K562 (cell line): ENCODE results near the gene GAL3ST2. TPM values are rescaled to one million over a fixed set of nuclear protein-coding genes. Genes with fewer than 3 reads are reported as not detected.

ENCODE experiments used
- ADNP ChIP-seq: fragments of 200-800 bp; sonication (Bioruptor generic); IDR thresholded peaks from 2 replicates; pipeline ENCODE4 v1.6.1; 2016; ENCODE audit warnings: missing genetic modification characterization, missing compliant biosample characterization
- ATF1 ChIP-seq, 2 experiments: fragments of 450-650 bp in 1 of 2; IDR thresholded peaks; 2 replicates each; pipeline ENCODE4 v1.6.1; 2016; ENCODE audit warnings: missing compliant biosample characterization in 1 of 2, missing genetic modification characterization in 1 of 2
- BACH1 ChIP-seq: fragments of 200-800 bp; sonication (Bioruptor generic); IDR thresholded peaks from 2 replicates; pipeline ENCODE4 v1.6.1; 2016; ENCODE audit warnings: missing genetic modification characterization, missing compliant biosample characterization
- BCLAF1 ChIP-seq, 2 experiments: fragments of 450-650 bp in 1 of 2; IDR thresholded peaks; 2 replicates each; pipeline ENCODE4 v1.6.1; 2011 to 2017; ENCODE audit warnings: low read depth in 2 of 2, antibody characterized with exemption in 1 of 2, borderline replicate concordance in 1 of 2, low read length in 1 of 2, mild to moderate bottlenecking in 1 of 2, mixed read lengths in 1 of 2; ENCODE audit not compliant: control insufficient read depth in 1 of 2
- BMI1 ChIP-seq: fragments of 150-350 bp; IDR thresholded peaks from 2 replicates; pipeline ENCODE4 v1.6.1; 2014; ENCODE audit warnings: low read length
- CREB1 ChIP-seq, 2 experiments: sonication (generic) in 1 of 2; formaldehyde crosslinking in 1 of 2; IDR thresholded peaks; 2 replicates each; pipeline versions ENCODE4 v1.6.1 to v1.8.0; 2012 to 2022; ENCODE audit warnings: inconsistent platforms in 1 of 2, mild to moderate bottlenecking in 1 of 2, missing genetic modification reagents in 1 of 2, moderate library complexity in 1 of 2
- DPF2 ChIP-seq: fragments of 450-650 bp; IDR thresholded peaks from 2 replicates; pipeline ENCODE4 v1.6.1; 2016
- E2F4 ChIP-seq: sonication (generic); formaldehyde crosslinking; IDR thresholded peaks from 2 replicates; pipeline ENCODE4 v1.8.0; 2022; ENCODE audit warnings: mild to moderate bottlenecking, low read depth, missing genetic modification reagents
- FOXA3 ChIP-seq, 2 experiments: fragments of 450-650 bp in 1 of 2; sonication (generic) in 1 of 2; formaldehyde crosslinking; IDR thresholded peaks in 1 of 2; conservative IDR thresholded peaks in 1 of 2; 2 replicates each; pipeline versions ENCODE4 v1.4.0 to v1.8.0; 2020 to 2022; ENCODE audit warnings: mild to moderate bottlenecking in 2 of 2, missing genetic modification reagents in 1 of 2
- FOXO4 ChIP-seq: fragments of 450-650 bp; formaldehyde crosslinking; IDR thresholded peaks from 2 replicates; pipeline ENCODE4 v1.4.0; 2020; ENCODE audit warnings: mild to moderate bottlenecking, moderate library complexity
- GATAD2A ChIP-seq: fragments of 450-650 bp; IDR thresholded peaks from 2 replicates; pipeline ENCODE4 v1.6.1; 2017
- HES1 ChIP-seq: fragments of 450-650 bp; IDR thresholded peaks from 2 replicates; pipeline ENCODE4 v1.6.1; 2016; ENCODE audit warnings: low read depth, mild to moderate bottlenecking, moderate library complexity
- KHSRP ChIP-seq: fragments of 450-650 bp; IDR thresholded peaks from 2 replicates; pipeline ENCODE4 v1.6.1; 2017
- MAFK ChIP-seq: IDR thresholded peaks from 2 replicates; pipeline ENCODE4 v1.6.1; 2011; ENCODE audit warnings: low read length, improper control_type of control experiment
- MTA3 ChIP-seq: fragments of 450-650 bp; formaldehyde crosslinking; IDR thresholded peaks from 2 replicates; pipeline ENCODE4 v1.6.1; 2017; ENCODE audit warnings: mild to moderate bottlenecking, borderline replicate concordance
- NCOR1 ChIP-seq: fragments of 450-650 bp; IDR thresholded peaks from 2 replicates; pipeline ENCODE4 v1.6.1; 2016; ENCODE audit warnings: mild to moderate bottlenecking, moderate library complexity
- NFE2 ChIP-seq: IDR thresholded peaks from 2 replicates; pipeline ENCODE4 v1.6.1; 2014; ENCODE audit warnings: antibody characterized with exemption, low read depth
- PRPF4 ChIP-seq: fragments of 200-400 bp; formaldehyde crosslinking; IDR thresholded peaks from one replicate; pipeline ENCODE4 v1.6.1; 2017; ENCODE audit warnings: low read length, low read depth, mild to moderate bottlenecking; ENCODE audit not compliant: insufficient read depth, poor library complexity, severe bottlenecking
- RFX7 ChIP-seq: fragments of 250-450 bp; sonication (Bioruptor Pico); IDR thresholded peaks from 2 replicates; pipeline ENCODE4 v1.5.1; 2021; ENCODE audit warnings: mild to moderate bottlenecking
- SFPQ ChIP-seq: fragments of 200-400 bp; formaldehyde crosslinking; IDR thresholded peaks from 2 replicates; pipeline ENCODE4 v1.6.1; 2017; ENCODE audit warnings: mild to moderate bottlenecking, low read depth, low read length, moderate library complexity
- SOX6 ChIP-seq: fragments of 450-650 bp; IDR thresholded peaks from 2 replicates; pipeline ENCODE4 v1.6.1; 2014; ENCODE audit warnings: mild to moderate bottlenecking
- polyA plus RNA-seq, 8 experiments: library from polyadenylated mRNA; depleted of rRNA in 4 of 8; stranded (reverse) in 5 of 8; unstranded in 3 of 8; fragments of >200 nt; fragmentation: Nextera tagmentation in 2 of 8; fragmentation: Illumina TruSeq in 1 of 8; extraction: Ambion mirVana in 2 of 8; extraction: Trizol in 1 of 8; gene quantifications; 2 replicates each; pipeline versions ENCODE4 v1.2.1 to v1.2.3, GENCODE V29; 2011 to 2014; ENCODE audit warnings: inconsistent platforms in 1 of 8, missing spikeins in 1 of 8
- total RNA-seq, 7 experiments: library from RNA; depleted of rRNA in 6 of 7; stranded (reverse); fragments of >200 nt in 6 of 7; fragmentation: Illumina TruSeq in 2 of 7; extraction: Trizol in 2 of 7; gene quantifications; 2 replicates each; pipeline versions ENCODE4 v1.2.1 to v1.2.3, GENCODE V29; 2011 to 2021; ENCODE audit warnings: low replicate concordance in 1 of 7

Gene GAL3ST2
- total and polyA plus RNA-seq, 9 of the 15 experiments (the other 6 are each of a cell fraction or from before 2014, with no cell fraction given) = 0.42 TPM; not detected in 8

- TF ChIP-seq E2F4 (CRISPR knock-in tag) = no peak
- TF ChIP-seq BACH1 = peak; percentile 83; the same call in 1 of the 2 replicates
- peak; percentile 49; the same call in 1 of the 2 replicates for TF ChIP-seq SOX6
- no peak for TF ChIP-seq SFPQ
- no peak for TF ChIP-seq FOXO4 (CRISPR knock-in tag)
- TF ChIP-seq NFE2 = peak; percentile 96
- no peak for TF ChIP-seq FOXA3 (CRISPR knock-in tag; conservative IDR thresholded peaks at IDR 0.05 in 1 of 2, IDR thresholded peaks at IDR 0.05 in 1 of 2)
- no peak for TF ChIP-seq HES1
- no peak for TF ChIP-seq KHSRP
- TF ChIP-seq RFX7 (CRISPR knock-in tag) = no peak
- TF ChIP-seq NCOR1 = no peak
- TF ChIP-seq DPF2 = peak; percentile 46; the same call in 1 of the 2 replicates
- no peak for TF ChIP-seq ATF1 (CRISPR knock-in tag; IDR thresholded peaks at IDR 0.05)
- TF ChIP-seq ATF1 (tag; IDR thresholded peaks at IDR 0.05) = no peak
- no peak for TF ChIP-seq BCLAF1 (IDR thresholded peaks at IDR 0.05; ENCODE audit: borderline replicate concordance in 1 of 2, control insufficient read depth in 1 of 2, low read depth in 2 of 2, low read length in 1 of 2)
- TF ChIP-seq ADNP (tag) = no peak
- no peak for TF ChIP-seq BMI1
- TF ChIP-seq MAFK = peak; percentile 96
- TF ChIP-seq MTA3 = 0 out of 2 replicates have a peak, but pooled peaks have one; percentile 17
- TF ChIP-seq PRPF4 = no peak
- no peak for TF ChIP-seq GATAD2A
- TF ChIP-seq CREB1 (IDR thresholded peaks at IDR 0.05) = no peak
- TF ChIP-seq CREB1 (CRISPR knock-in tag; IDR thresholded peaks at IDR 0.05) = no peak
Measured at GRCh38 chr2:241833101-241833663, 56.6 kb downstream of the GAL3ST2 start (continued).
